Sciatic nerve (tissue), 2 donors: ENCODE measurements around the gene ORC1. TPM values are rescaled to one million over a fixed set of nuclear protein-coding genes. Genes with fewer than 3 reads are reported as not detected.

Experiments used
- ATAC-seq: fragments of 200-7000 bp; cut with Tn5 transposase; one replicate; pipeline ENCODE4 v1.9.1; 2020; ENCODE audit warnings: mild to moderate bottlenecking, moderate library complexity
- DNase-seq: peaks from one replicate; pipeline ENCODE4 v3.0.0-alpha.2; 2020; ENCODE audit warnings: low spot score
- intact Hi-C: fragments of 100-400 bp; cut with DNase I; formaldehyde crosslinking; loops from one replicate; pipeline ENCODE4 v1.14.2; 2022
- total RNA-seq: library from RNA; stranded (reverse); fragmentation: NEBNext Ultra II Directional; extraction: Animal tissue kit (Norgen Biotek cat#: 25700); gene quantifications from one replicate; pipeline ENCODE4 v1.2.1, GENCODE V29; 2021
- donor health status: DM: no; HTN: no; CAD: no.
- donor health status: DM: no; HTN: no; CAD: no.

The ORC1 gene
- total RNA-seq: 0.45 TPM

- intact Hi-C loops: no loop called here
- ATAC-seq (peak; percentile 100), DNase-seq (peak; percentile 99)
Observed at GRCh38 chr1:52404116-52404974, at the start of gene ORC1, which contains the start of gene PRPF38A. ORC1 (minus strand) TSS chr1:52404423; CDS start chr1:52402223, 2,200 bp downstream. PRPF38A (plus strand) TSS chr1:52404602; CDS start chr1:52404750, 148 bp downstream.

GRCh38 chr1:52444463-52444862, 40.2 kb upstream of the ORC1 start:
- intact Hi-C loops: no loop called here
- no peak for ATAC-seq
- no peak for DNase-seq

- intact Hi-C loops: no loop called here
- no peak for ATAC-seq
- no peak for DNase-seq
Observed at GRCh38 chr1:52439976-52440375, 35.8 kb upstream of the ORC1 start.

GRCh38 chr1:52436817-52437216, 32.6 kb upstream of the ORC1 start:
- ATAC-seq: no peak
- no peak for DNase-seq
- intact Hi-C loops: no loop called here

- ATAC-seq: no peak
- DNase-seq: no peak
- intact Hi-C loops: no loop called here
Observed at GRCh38 chr1:52435650-52436049, 31.4 kb upstream of the ORC1 start.

DNA sequence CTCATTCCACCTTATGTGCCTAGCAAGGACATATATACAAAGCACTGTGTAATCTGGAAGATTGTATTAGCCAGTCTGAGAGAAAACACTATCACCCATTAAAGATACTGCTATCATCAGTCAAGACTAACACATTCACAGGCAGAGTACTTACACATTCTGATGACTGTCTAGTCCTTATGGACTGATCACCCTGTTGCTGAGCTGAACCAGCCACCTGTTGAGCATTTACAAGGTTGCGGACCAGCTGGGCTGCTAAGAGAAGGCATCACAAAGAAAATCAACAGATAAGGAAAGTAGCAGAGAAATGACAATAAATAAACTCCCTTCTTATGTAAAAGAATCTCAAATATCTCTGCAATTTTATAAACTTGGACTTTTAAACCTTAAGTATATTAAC, 31.0 kb upstream of the ORC1 start:
- intact Hi-C loops: no loop called here
- DNase-seq (no peak), ATAC-seq (no peak)

- intact Hi-C loops: no loop called here
- DNase-seq (no peak), ATAC-seq (no peak)
Observed at GRCh38 chr1:52432807-52433206, 28.6 kb upstream of the ORC1 start.

DNA sequence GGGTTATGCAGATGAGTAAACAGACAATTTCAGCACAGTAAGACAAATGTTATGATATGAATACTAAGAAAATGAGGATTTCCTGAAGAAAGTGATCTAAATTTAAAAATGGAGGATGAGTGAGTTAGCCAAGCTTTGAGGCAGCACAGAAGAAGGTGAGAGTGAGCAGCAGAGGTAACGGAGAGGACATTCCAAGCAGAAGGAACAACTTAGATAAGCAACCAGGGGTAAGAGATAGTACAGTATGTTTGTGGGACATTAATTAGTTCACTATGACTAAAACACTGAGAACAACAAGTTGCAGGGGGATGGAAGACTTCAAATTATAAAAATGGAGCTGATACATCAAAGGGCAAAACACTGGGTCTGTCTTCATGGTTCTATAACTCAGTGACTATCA, 22.9 kb upstream of the ORC1 start:
- ATAC-seq (no peak), DNase-seq (no peak)
- intact Hi-C loops: no loop called here

GRCh38 chr1:52426371-52426770, 22.1 kb upstream of the ORC1 start:
- intact Hi-C loops: no loop called here
- no peak for ATAC-seq
- no peak for DNase-seq

DNA sequence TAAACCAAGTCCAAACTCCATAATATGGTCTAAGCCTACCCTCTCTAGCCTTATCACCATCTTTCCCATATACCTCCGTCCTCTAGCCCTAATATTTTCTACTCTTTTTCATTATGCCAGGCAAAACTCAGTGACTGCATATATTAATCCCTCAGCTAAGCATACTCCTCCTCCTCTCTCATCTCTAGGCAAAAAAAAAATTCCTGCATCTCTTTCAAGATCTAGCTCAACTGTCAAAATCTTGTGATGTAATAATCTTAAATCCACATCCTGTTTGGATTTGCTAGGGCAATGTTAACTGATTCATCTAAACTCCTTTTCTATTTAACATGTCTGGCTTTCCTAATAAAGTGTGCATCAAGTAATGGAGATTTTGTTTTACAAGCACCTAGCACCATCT, 20.6 kb upstream of the ORC1 start:
- ATAC-seq (no peak), DNase-seq (no peak)
- intact Hi-C loops: no loop called here

DNA sequence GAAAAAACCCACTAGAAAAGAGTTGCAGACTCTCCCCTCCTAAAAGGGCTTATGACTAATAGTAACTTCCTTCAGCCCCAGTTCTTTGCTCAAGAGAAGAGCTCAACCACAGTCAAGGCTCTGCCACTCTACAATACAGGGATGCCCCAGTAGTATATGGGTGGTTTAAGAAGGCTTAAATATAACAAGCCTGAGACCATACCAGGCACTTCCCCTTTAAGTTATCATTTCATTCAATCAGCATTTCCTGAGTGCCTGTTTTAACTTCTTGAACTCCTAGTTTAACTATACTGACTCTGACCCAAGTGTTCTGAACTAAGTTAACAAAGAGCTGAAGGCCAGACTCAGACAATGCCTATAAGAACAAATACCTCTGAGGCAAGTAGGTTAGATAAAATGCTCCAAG, 20.0 kb upstream of the ORC1 start:
- ATAC-seq (no peak), DNase-seq (no peak)
- intact Hi-C loops: no loop called here

GRCh38 chr1:52423771-52424170, 19.5 kb upstream of the ORC1 start:
- ATAC-seq (no peak), DNase-seq (no peak)
- intact Hi-C loops: no loop called here

DNA sequence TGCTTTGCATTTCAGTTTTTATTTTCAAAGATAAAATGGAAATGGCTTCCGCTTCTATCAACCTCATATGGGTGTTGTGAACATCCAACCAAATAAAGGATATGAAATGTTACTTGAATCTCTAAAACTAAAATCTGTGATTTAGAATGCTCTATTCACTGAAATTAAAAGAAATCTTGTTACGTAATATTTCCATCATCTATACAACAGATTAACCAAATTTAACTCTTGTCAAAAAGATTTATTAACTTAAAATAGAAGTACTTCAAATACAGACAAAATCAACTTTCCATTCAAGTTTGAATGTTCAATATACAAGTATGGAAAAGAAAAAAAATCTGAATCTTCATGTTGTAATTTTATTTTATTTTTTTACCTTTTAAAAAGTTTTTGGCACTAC, 18.8 kb upstream of the ORC1 start:
- intact Hi-C loops: no loop called here
- DNase-seq (no peak), ATAC-seq (no peak)

DNA sequence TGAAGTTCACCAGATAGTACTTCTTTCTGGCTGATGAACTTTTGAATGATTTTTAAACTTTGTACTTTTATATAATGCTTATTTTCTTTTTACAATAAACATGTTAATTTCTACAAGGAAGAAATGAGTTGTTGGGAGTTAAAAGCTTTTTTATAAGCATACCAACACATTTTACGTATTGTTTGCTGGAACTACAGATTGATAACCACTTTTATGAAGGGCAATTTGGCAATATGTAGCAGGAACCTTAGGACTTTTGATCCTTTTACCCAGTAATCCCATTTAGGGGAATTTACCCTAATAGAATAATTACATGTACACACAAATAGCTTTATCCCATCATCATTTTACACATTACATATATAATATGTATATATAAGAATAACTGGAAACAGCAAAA, 16.5 kb upstream of the ORC1 start:
- ATAC-seq (no peak), DNase-seq (no peak)
- intact Hi-C loops: no loop called here

DNA sequence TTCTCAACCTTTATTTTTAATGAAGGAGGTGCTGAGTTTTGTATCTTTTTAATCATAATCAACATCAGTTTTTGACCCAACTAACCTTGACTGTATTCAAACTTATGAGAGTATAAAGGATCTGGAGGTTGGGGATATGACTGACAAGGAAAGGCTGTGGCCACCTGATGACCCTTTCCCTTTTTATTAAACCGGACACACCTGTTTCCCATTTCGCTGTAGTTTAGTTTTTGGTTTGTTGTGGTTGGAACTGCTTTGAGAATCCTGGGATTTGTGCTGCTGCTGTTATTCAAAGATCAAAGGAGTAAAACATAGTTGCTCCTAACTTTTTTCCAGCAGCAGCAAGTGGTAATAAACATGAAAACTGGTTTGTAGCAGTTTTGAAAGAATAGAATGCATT, 12.6 kb upstream of the ORC1 start:
- intact Hi-C loops: no loop called here
- ATAC-seq (no peak), DNase-seq (no peak)

GRCh38 chr1:52414942-52415341, 10.7 kb upstream of the ORC1 start:
- intact Hi-C loops: no loop called here
- ATAC-seq (no peak), DNase-seq (no peak)

GRCh38 chr1:52413410-52413989, 9.3 kb upstream of the ORC1 start:
- intact Hi-C loops: no loop called here
- DNase-seq (no peak), ATAC-seq (no peak)

- ATAC-seq: no peak
Observed at GRCh38 chr1:52404975-52405338, 734 bp upstream of the ORC1 start.

DNA sequence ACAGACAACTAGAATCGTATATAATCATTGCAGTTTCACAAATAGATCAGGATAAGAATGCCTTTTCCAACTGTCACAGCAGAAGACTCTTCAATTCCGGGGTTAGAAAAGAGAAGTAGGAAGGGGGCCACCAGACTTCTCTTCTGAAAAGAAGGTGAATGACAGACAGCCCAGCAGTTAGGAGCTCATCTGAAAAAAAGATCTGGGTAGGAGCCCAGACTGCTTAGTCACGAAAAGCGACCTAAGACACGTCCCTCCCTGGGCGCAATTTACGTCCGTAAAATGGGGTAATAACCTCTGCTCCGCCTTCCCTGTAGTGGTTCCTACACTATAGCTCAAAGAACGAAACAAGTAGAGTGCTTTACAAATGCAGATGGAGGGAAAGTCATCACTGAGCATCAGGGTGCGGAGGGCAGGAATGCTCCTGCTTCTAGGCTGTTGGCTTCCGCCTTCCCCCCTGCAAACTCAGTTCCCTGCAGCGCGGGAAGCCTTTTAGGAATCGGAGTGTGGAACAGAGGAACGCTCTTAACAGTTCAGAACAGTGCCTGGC, 582 bp downstream of the ORC1 start:
- intact Hi-C loops: no loop called here
- DNase-seq: no peak
- ATAC-seq: peak; percentile 9

More at GRCh38 chr1:52404975-52405338, 734 bp upstream of the ORC1 start:
- intact Hi-C loops: no loop called here
- no peak for DNase-seq

- DNase-seq: no peak
- intact Hi-C loops: no loop called here
- no peak for ATAC-seq
Observed at GRCh38 chr1:52402860-52403240, 1.4 kb downstream of the ORC1 start.
